DND-41 (cell line): ENCODE data around the gene CCZ1B.
"Not testable (repeated sequence)": the region's sequence is repeated elsewhere in the genome, so short reads cannot be mapped to it uniquely, and the experiment has no call there.

Experiments
- ATAC-seq: fragments of 200-7000 bp; cut with Tn5 transposase; 3 replicates; pipeline ENCODE4 v1.9.1; 2021; ENCODE audit warnings: low read depth; ENCODE audit not compliant: insufficient read depth
- DNase-seq: peaks from one replicate; pipeline ENCODE4 v3.0.0-alpha.2; 2020
- H2AFZ ChIP-seq: 2 replicates; pipeline ENCODE4 v1.6.0; 2012; ENCODE audit warnings: low read depth, low read length
- H3K27ac ChIP-seq: 2 replicates; pipeline ENCODE4 v1.5.1; 2012; ENCODE audit warnings: low read length, inconsistent platforms
- H3K27me3 ChIP-seq: fragments of 200-600 bp; sonication (generic); 2 replicates; pipeline ENCODE4 v1.6.0; 2012; ENCODE audit warnings: low read length, mild to moderate bottlenecking, inconsistent platforms; ENCODE audit not compliant: insufficient read depth, poor library complexity
- H3K36me3 ChIP-seq: 2 replicates; pipeline ENCODE4 v1.5.1; 2012; ENCODE audit warnings: low read length, inconsistent platforms; ENCODE audit not compliant: insufficient read depth
- H3K4me1 ChIP-seq: 2 replicates; pipeline ENCODE4 v1.5.1; 2012; ENCODE audit warnings: mild to moderate bottlenecking, low read length; ENCODE audit not compliant: insufficient read depth
- H3K4me2 ChIP-seq: 2 replicates; pipeline ENCODE4 v1.6.0; 2012; ENCODE audit warnings: mild to moderate bottlenecking, moderate library complexity, low read length, inconsistent platforms; ENCODE audit not compliant: insufficient read depth
- H3K4me3 ChIP-seq, 2 experiments: fragments of 200-600 bp in 1 of 2; shearing (Covaris generic) in 1 of 2; 2 replicates each; pipeline ENCODE4 v1.5.1; 2012 to 2016; ENCODE audit warnings: inconsistent platforms in 2 of 2, low read length in 2 of 2, mild to moderate bottlenecking in 2 of 2, low read depth in 1 of 2, moderate library complexity in 1 of 2
- H3K79me2 ChIP-seq: 2 replicates; pipeline ENCODE4 v1.6.0; 2012; ENCODE audit warnings: low read length, inconsistent platforms; ENCODE audit not compliant: insufficient read depth
- H3K9ac ChIP-seq: 2 replicates; pipeline ENCODE4 v1.6.0; 2012; ENCODE audit warnings: low read depth, mild to moderate bottlenecking, inconsistent platforms, low read length, moderate library complexity
- H3K9me3 ChIP-seq: 2 replicates; pipeline ENCODE4 v1.5.1; 2012; ENCODE audit warnings: low read length, moderate library complexity, mild to moderate bottlenecking, inconsistent platforms; ENCODE audit not compliant: insufficient read depth, severe bottlenecking
- H4K20me1 ChIP-seq: 2 replicates; pipeline ENCODE4 v1.6.0; 2012; ENCODE audit warnings: low read length; ENCODE audit not compliant: insufficient read depth
- CTCF ChIP-seq: IDR thresholded peaks from 2 replicates; pipeline ENCODE4 v1.5.1; 2012; ENCODE audit warnings: borderline replicate concordance, low read length, moderate library complexity, mild to moderate bottlenecking; ENCODE audit not compliant: poor library complexity, severe bottlenecking; ENCODE audit errors: extremely low read depth
- EZH2 ChIP-seq: IDR thresholded peaks from 3 replicates; pipeline ENCODE4 v1.6.1; 2012; ENCODE audit warnings: borderline replicate concordance, low read depth, mild to moderate bottlenecking, moderate library complexity, low read length, inconsistent platforms; ENCODE audit not compliant: severe bottlenecking

The CCZ1B gene

GRCh38 chr7:6843654-6844053, 17.6 kb upstream of the CCZ1B start:
- H3K27ac ChIP-seq, H2AFZ ChIP-seq, H3K9me3 ChIP-seq, H3K79me2 ChIP-seq, H4K20me1 ChIP-seq, H3K9ac ChIP-seq, H3K27me3 ChIP-seq, ATAC-seq, H3K4me2 ChIP-seq, H3K4me3 ChIP-seq, H3K36me3 ChIP-seq, DNase-seq: not testable (repeated sequence)
- peaks cover 17% of the 10 kb centered on the region for H3K4me1 ChIP-seq

DNA sequence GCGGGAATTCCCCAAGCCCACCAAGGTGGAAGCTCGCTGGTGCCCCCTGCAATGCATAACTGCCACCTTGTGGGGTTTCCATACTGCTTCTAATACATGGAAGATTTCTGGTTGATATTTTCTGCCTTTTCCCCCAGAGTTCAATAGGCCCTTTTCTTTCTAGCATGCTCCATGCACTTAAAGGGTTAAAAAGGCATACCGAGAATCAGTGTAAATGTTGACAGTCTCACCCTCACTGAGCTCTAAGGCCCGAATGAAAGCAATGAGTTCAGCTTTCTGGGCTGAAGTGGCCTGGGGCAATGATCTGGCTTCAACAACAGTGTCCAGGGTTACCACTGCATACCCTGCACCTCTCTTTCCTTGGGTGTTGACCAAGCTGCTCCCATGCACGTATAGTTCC, 17.0 kb upstream of the CCZ1B start:
- H3K4me2 ChIP-seq, H3K79me2 ChIP-seq, H3K9ac ChIP-seq, H3K4me3 ChIP-seq, H3K27ac ChIP-seq, H3K27me3 ChIP-seq, ATAC-seq, DNase-seq, H2AFZ ChIP-seq, H3K36me3 ChIP-seq, H3K9me3 ChIP-seq, H4K20me1 ChIP-seq: not testable (repeated sequence)
- H3K4me1 ChIP-seq: peaks cover 17% of the 10 kb centered on the region

DNA sequence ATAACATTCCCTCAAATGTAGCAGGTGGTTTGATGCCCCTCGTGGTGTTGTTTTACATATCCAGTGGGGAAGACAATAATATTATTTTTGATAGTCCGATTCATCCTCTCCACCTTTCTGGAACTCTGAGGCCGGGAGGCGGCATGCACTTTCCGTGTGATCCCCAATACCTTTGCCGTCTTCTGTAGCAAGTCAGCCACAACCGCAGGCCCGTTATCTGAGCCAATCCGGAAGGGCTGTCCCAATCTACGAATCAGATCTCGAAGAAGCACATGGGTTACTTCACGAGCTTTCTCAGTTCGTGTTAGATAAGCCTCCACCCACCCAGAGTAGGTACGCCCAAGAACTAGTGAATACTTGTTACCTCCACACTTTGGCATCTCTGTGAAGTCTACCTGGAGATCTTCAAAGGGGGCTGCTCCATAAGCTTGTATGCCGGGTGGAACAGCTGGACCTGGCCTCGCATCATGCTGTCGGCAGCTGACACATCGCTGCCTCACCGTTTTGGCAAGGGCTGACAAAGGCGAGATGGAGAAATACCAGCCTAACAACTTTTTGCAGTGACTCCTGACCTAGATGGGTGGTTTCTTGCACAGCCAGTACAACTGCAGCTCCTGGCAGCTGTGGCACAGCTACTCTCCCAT, 16.3 kb upstream of the CCZ1B start:
- not testable (repeated sequence) for H3K27me3 ChIP-seq, H3K9ac ChIP-seq, H3K27ac ChIP-seq, H3K4me2 ChIP-seq, DNase-seq, H4K20me1 ChIP-seq, H3K36me3 ChIP-seq, H3K4me3 ChIP-seq, H3K79me2 ChIP-seq, H3K9me3 ChIP-seq, ATAC-seq, H2AFZ ChIP-seq
- H3K4me1 ChIP-seq: peaks cover 17% of the 10 kb centered on the region

- H3K27ac ChIP-seq, H3K79me2 ChIP-seq, H3K9ac ChIP-seq, H2AFZ ChIP-seq, H3K27me3 ChIP-seq, DNase-seq, H4K20me1 ChIP-seq, H3K4me3 ChIP-seq, H3K4me2 ChIP-seq, H3K9me3 ChIP-seq, H3K36me3 ChIP-seq, ATAC-seq, H3K4me1 ChIP-seq: not testable (repeated sequence)
These were observed 11.0 kb upstream of the CCZ1B start for GRCh38 chr7:6837081-6837480.

GRCh38 chr7:6835521-6835920, 9.4 kb upstream of the CCZ1B start:
- not testable (repeated sequence) for H3K4me1 ChIP-seq, DNase-seq, ATAC-seq, H3K36me3 ChIP-seq, H4K20me1 ChIP-seq, H3K27ac ChIP-seq, H3K9ac ChIP-seq, H3K4me2 ChIP-seq, H3K4me3 ChIP-seq, H3K27me3 ChIP-seq, H3K79me2 ChIP-seq, H3K9me3 ChIP-seq, H2AFZ ChIP-seq

- Histone ChIP-seq H3K79me2 (no peaks in the 10 kb centered on the region), H3K27ac (no peak overlapping the region), H3K27me3 (peaks cover 3% of the 10 kb centered on the region), H3K4me3 (no peak overlapping the region), H3K36me3 (no peaks in the 10 kb centered on the region), H3K4me2 (no peak overlapping the region), H3K9ac (no peak overlapping the region), H3K4me1 (no peaks in the 10 kb centered on the region), H4K20me1 (no peaks in the 10 kb centered on the region), H3K9me3 (no peaks in the 10 kb centered on the region), H2AFZ (no peak overlapping the region)
- ATAC-seq: no peak
- DNase-seq: no peak
- TF ChIP-seq EZH2: no peak
- TF ChIP-seq CTCF: no peak
These were observed 7.6 kb upstream of the CCZ1B start for GRCh38 chr7:6833636-6834035.
